Thyroid gland (tissue), 4 donors: Measurements from ENCODE around the gene C20orf202. TPM values are rescaled to one million over a fixed set of nuclear protein-coding genes. Genes with fewer than 3 reads are reported as not detected.

Source experiments
- DNase-seq, 2 donors: peaks; one replicate each; pipeline ENCODE4 v3.0.0-alpha.2; 2019
- H3K27ac ChIP-seq, 3 donors: fragments of 200-600 bp; sonication (generic); 1 replicate in 2 of 3; 2 replicates in 1 of 3; pipeline ENCODE4 v1.5.1; 2016 to 2019; ENCODE audit warnings: mild to moderate bottlenecking in 1 of 3, moderate library complexity in 1 of 3
- H3K27me3 ChIP-seq: fragments of 200-600 bp; sonication (generic); one replicate; pipeline ENCODE4 v1.5.1; 2019
- H3K36me3 ChIP-seq, 2 donors: fragments of 200-600 bp; sonication (generic); one replicate each; pipeline ENCODE4 v1.5.1; 2016 to 2019
- H3K4me1 ChIP-seq, 2 donors: fragments of 200-600 bp; sonication (generic); one replicate each; pipeline ENCODE4 v1.5.1; 2017 to 2019
- H3K4me3 ChIP-seq, 3 donors: fragments of 200-600 bp; sonication (generic); replicated peaks in 1 of 3; 1 replicate in 2 of 3; 2 replicates in 1 of 3; pipeline ENCODE4 v1.5.1; 2016; ENCODE audit warnings: mild to moderate bottlenecking in 1 of 3
- H3K9me3 ChIP-seq: fragments of 200-600 bp; sonication (generic); one replicate; pipeline ENCODE4 v1.5.1; 2017
- CTCF ChIP-seq, 6 experiments: fragments of 200-600 bp in 3 of 6; fragments of 450-650 bp in 3 of 6; sonication (generic) in 3 of 6; IDR thresholded peaks; one replicate each; pipeline ENCODE4 v1.5.1; 2016 to 2019; ENCODE audit warnings: antibody characterized with exemption in 6 of 6, mild to moderate bottlenecking in 2 of 6, inconsistent platforms in 1 of 6, moderate library complexity in 1 of 6
- POLR2A ChIP-seq, 2 donors: fragments of 450-650 bp; IDR thresholded peaks; one replicate each; pipeline ENCODE4 v1.6.1; 2017; ENCODE audit warnings: antibody characterized with exemption in 2 of 2, mild to moderate bottlenecking in 2 of 2, moderate library complexity in 1 of 2
- WGBS, 2 donors: methylation state at CpG; one replicate each; pipeline ENCODE4 v1.1.5; 2017; 5-methylcytosine and 5-hydroxymethylcytosine counted together
- intact Hi-C: fragments of 100-400 bp; cut with DNase I; formaldehyde crosslinking; loops from one replicate; pipeline ENCODE4 v1.15.1; 2023
- total RNA-seq, 4 donors: library from RNA; depleted of rRNA; stranded (reverse); fragments of >200 nt; gene quantifications; one replicate each; pipeline ENCODE4 v1.2.3, GENCODE V29; 2016

Gene C20orf202
- total RNA-seq, 4 donors from 2014 or later, result 0.27 TPM; not detected in 3

GRCh38 chr20:1174787-1175186, 28.5 kb upstream of the C20orf202 start:
- no peaks in the 10 kb centered on the region for H3K9me3 ChIP-seq
- intact Hi-C loops, result no loop called here
- no peak overlapping the region for H3K4me3 ChIP-seq
- no peak overlapping the region for H3K27ac ChIP-seq
- H3K36me3 ChIP-seq, result peaks cover 0 to 19% of the 10 kb centered on the region in 2 donors
- no peak for DNase-seq
- 90 to 95% methylated on average over 8 of the region's 8 CpGs for WGBS, 2 donors
- TF ChIP-seq CTCF (IDR thresholded peaks at IDR 0.05) (no peak), POLR2A (IDR thresholded peaks at IDR 0.05) (no peak)
- H3K27me3 ChIP-seq, result no peaks in the 10 kb centered on the region
- no peaks in the 10 kb centered on the region for H3K4me1 ChIP-seq

- DNase-seq, result no peak
- 86 to 88% methylated on average over 5 of the region's 5 CpGs for WGBS, 2 donors
- Histone ChIP-seq H3K36me3 (peaks cover 0 to 5% of the 10 kb centered on the region in 2 donors), H3K27ac (no peak overlapping the region), H3K4me3 (no peak overlapping the region), H3K27me3 (no peaks in the 10 kb centered on the region), H3K9me3 (no peaks in the 10 kb centered on the region), H3K4me1 (no peaks in the 10 kb centered on the region)
- TF ChIP-seq POLR2A (IDR thresholded peaks at IDR 0.05), result no peak
- intact Hi-C loops, result no loop called here
These were observed 25.6 kb upstream of the C20orf202 start for GRCh38 chr20:1177680-1178079.

GRCh38 chr20:1178103-1178502, 25.2 kb upstream of the C20orf202 start:
- H3K4me3 ChIP-seq, result no peak overlapping the region
- intact Hi-C loops, result no loop called here
- H3K9me3 ChIP-seq, result no peaks in the 10 kb centered on the region
- H3K4me1 ChIP-seq, result no peaks in the 10 kb centered on the region
- DNase-seq, result no peak
- no peak for TF ChIP-seq POLR2A (IDR thresholded peaks at IDR 0.05)
- no peak for TF ChIP-seq CTCF (IDR thresholded peaks at IDR 0.05)
- no peaks in the 10 kb centered on the region for H3K27me3 ChIP-seq
- no peak overlapping the region for H3K27ac ChIP-seq
- 86 to 100% methylated on average over 3 of the region's 3 CpGs for WGBS, 2 donors
- peaks cover 0 to 4% of the 10 kb centered on the region in 2 donors for H3K36me3 ChIP-seq

- Histone ChIP-seq H3K4me1 (no peaks in the 10 kb centered on the region), H3K27ac (no peak overlapping the region), H3K4me3 (no peak overlapping the region), H3K9me3 (no peaks in the 10 kb centered on the region), H3K27me3 (no peaks in the 10 kb centered on the region), H3K36me3 (no peaks in the 10 kb centered on the region)
- intact Hi-C loops, result no loop called here
- no peak for DNase-seq
- TF ChIP-seq CTCF (IDR thresholded peaks at IDR 0.05) (no peak), POLR2A (IDR thresholded peaks at IDR 0.05) (no peak)
- whole genome bisulfite sequencing, 2 donors, result 88 to 97% methylated on average over 3 of the region's 3 CpGs
These were observed 24.6 kb upstream of the C20orf202 start for GRCh38 chr20:1178623-1179022.

GRCh38 chr20:1180949-1181348, 22.3 kb upstream of the C20orf202 start:
- H3K9me3 ChIP-seq, result no peaks in the 10 kb centered on the region
- intact Hi-C loops, result no loop called here
- H3K27me3 ChIP-seq, result no peaks in the 10 kb centered on the region
- 91 to 94% methylated on average over 14 to 23 of the region's 27 CpGs for WGBS, 2 donors
- no peak overlapping the region for H3K4me3 ChIP-seq
- H3K36me3 ChIP-seq, result no peaks in the 10 kb centered on the region
- H3K27ac ChIP-seq, result no peak overlapping the region
- DNase-seq, result no peak
- H3K4me1 ChIP-seq, result peaks cover 0 to 13% of the 10 kb centered on the region in 2 donors
- TF ChIP-seq CTCF (IDR thresholded peaks at IDR 0.05) (no peak), POLR2A (IDR thresholded peaks at IDR 0.05) (no peak)

- Histone ChIP-seq H3K36me3 (no peaks in the 10 kb centered on the region), H3K27ac (no peak overlapping the region), H3K27me3 (no peaks in the 10 kb centered on the region), H3K4me1 (peaks cover 0 to 13% of the 10 kb centered on the region in 2 donors), H3K9me3 (no peaks in the 10 kb centered on the region), H3K4me3 (no peak overlapping the region)
- intact Hi-C loops, result no loop called here
- no peak for DNase-seq
- 48 to 57% methylated on average over 4 of the region's 4 CpGs for WGBS, 2 donors
- TF ChIP-seq POLR2A (IDR thresholded peaks at IDR 0.05) (no peak), CTCF (IDR thresholded peaks at IDR 0.05) (no peak)
These were observed 21.1 kb upstream of the C20orf202 start for GRCh38 chr20:1182106-1182505.
